OCI-M1 (cell line): ENCODE measurements around the gene CD52.

Experiments used
- DNase-seq: peaks from one replicate; lab custom pipeline; 2025; lab: John Stamatoyannopoulos, UW

CD52 gene

DNA sequence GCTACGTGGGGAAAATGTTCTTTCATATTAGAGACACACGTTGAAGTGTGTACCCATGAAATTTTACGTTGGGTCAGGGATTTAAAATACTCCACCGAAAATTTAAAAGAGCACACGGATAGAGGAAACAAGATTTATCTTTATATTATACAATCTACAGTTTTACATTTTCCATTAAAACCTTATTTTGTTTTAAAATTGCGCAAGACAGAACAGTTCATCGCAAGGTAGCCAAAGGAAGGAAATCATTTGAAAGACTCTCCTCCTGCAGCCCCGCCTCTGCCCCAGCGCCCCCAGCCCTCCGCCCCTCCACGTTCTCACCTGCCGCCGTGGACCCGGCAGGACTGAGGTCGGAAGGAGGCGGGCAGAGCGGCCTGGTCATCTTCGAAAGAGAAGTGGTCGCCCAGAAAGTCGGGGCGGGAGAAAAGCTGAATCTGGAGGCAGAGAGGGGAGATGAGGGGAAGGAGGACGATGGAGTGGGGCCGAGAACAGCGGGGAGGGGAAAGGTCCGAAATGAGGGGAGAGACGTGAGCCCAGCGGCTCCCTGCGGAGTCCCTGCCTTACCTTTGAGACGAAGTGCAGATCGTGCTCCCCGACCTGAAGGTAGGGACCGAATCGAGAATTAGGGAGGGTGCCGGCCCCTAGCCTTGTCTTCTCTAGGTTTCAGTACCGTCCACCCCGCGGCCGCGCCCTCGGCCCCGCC, 18.2 kb downstream of the CD52 start:
- no peak for DNase-seq

DNA sequence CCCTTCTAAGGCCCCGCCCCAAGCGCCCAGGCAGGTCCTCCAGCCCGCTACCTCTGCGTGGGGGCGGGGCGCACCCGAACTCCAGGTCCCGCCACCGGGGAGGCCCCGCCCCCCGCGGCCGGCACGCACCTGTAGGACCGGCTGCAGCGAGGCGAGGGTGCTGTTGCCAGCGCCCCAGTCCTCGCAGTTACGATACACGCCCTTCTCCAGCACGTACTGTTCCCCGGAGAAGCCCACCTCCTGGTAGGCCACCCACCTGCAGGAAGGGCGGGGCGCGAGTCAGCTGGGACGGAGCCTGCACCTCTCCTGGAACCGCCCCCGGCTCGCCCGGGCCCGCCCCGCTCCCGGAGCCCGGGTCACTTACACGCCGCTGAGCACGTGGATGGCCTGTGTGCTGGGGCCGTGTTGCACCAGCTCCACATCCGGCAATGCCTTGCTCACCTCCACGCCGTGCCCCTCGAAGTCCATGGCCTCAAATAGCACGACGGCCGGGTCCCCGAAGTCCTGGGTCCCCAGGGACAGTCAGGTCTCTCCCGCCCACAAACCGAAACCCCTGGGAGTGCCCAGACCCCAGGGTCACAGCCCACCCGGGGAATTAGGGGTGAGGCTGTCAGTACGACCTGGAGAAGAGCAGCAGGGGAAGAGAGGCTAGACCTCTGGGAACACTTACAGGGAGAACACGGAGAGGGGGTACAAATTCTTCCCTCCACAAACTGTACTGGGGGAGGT, 18.9 kb downstream of the CD52 start:
- peak; percentile 62 for DNase-seq

DNA sequence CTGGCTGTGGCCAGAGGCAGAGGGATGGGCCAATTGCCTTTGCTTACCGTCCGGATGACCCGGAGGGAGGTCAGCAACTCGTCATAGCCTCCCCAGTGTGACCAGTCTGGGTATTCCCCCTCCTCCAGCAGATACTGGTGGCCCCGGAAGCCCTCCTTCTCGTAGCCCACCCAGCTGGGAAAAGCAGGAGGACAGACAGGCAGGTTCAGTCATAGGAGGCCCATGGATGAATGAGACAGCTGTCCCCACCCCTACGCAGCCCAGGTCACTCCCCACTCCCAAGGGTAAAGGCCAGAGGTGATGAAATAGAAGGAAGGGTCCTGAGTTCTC, 19.4 kb downstream of the CD52 start:
- DNase-seq, result no peak

DNA sequence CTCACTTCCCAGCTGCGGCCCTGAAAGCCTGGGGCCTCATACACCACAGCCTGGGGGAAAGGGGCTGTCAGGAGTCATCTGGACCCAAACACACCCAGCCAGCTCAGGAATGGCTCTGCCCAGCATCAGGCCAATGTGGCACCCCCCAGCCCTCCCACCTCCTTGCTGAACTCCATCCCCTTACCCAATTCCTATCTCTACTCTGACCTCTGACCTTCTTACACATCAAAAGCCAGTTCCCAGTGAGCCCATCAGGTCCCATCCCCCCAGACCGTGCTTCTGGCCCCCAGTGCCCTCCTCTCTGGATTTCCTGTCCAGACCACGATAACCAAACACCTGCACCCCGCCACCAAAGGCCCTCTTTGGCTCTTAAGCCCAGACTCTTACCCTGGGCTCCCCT, 19.9 kb downstream of the CD52 start:
- DNase-seq, result no peak

DNA sequence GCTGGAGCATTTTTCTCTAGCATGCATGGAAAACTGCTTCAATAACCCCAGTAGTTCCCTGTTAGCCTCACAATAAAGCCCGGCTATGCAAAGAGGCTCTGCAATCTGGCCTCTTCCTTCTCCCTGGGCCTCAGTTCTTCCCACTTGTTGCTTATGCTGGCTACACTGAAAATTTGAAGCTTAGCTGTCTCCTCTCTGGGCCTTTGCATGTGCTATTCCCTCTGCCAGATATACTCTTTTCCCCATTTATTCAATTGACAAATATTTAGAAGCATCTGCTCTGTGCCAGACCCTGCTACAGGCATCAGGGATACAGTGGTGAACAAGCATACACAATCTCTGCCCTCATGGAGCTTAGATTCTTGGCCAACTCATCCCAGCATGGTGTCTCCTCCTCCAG, 20.9 kb downstream of the CD52 start:
- no peak for DNase-seq

DNA sequence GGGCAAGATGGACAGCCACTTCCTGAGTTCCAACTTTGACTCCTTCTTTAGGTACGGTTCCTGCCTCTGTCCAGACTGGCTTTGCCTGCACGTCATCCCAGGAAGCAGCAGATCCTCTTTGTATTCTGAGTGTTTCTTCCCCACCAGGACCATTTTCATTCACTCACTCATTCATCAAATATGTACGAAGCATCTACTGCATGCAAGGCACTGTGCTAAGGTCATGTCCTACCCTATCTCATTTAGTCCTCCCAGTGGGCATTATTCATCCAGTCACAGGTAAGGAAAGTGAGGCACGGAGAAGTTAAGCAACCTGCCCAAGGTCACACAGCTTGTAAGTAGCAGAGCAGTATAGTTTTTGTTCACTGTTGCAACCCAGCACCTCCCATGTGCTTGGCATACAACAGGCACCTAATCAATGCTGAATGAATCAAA, 22.3 kb downstream of the CD52 start:
- no peak for DNase-seq

DNA sequence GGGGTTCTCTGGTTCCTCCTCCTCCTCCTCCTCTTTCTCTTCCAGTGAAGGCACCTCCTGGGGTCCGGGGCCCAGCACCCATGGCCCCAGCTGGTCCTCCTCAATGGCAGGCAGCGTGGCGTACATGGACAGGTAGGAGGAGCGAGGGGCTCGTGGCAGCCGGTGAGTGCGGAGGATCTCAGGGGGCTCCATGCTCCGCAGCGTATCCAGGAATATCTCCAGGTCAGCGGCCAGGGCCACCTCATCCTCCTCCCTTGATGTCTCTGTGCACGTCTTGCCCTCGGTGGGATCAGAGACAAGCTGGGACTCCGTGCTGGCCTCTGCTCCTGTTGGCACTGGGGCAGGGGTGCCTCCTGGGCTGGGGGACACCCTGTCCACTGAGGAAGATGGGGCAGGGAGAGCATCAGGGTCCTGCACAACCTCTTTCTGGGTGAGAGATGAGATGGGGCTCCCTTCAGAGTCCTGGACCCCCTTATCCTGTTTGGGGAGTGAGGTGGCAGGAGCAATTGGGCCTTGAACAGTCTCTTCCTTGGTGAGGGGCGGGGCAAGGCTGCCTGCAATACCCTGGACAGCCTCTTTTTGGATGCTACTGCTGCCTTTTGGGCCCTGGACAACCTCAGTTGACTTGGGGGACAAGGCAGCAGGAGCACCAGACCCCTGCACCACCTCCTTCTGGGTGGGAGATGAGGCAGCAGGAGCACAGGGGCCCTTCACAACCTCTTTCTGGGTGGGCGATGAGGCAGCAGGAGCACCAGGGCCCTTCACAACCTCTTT, 26.6 kb downstream of the CD52 start:
- DNase-seq, result no peak

DNA sequence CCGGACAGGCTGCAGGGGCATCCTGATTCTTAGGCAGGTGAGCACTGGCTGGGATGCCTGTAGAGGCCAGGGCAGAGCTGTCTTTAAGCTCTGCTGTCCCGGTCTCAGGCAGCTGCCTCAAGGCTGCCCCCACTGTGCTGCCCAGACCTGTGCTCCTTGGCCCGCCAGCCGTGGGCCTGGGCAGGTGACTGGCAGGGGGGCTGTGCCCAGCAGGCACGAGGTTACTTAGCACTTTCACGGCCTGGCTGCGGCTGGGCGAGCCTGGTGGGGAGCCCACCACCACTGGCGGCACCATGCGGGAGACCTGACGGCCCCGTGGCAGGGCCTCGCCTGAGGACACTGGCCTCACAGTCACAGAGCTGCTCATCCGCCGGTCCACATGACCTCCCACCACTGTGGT, 28.0 kb downstream of the CD52 start:
- DNase-seq, result no peak

DNA sequence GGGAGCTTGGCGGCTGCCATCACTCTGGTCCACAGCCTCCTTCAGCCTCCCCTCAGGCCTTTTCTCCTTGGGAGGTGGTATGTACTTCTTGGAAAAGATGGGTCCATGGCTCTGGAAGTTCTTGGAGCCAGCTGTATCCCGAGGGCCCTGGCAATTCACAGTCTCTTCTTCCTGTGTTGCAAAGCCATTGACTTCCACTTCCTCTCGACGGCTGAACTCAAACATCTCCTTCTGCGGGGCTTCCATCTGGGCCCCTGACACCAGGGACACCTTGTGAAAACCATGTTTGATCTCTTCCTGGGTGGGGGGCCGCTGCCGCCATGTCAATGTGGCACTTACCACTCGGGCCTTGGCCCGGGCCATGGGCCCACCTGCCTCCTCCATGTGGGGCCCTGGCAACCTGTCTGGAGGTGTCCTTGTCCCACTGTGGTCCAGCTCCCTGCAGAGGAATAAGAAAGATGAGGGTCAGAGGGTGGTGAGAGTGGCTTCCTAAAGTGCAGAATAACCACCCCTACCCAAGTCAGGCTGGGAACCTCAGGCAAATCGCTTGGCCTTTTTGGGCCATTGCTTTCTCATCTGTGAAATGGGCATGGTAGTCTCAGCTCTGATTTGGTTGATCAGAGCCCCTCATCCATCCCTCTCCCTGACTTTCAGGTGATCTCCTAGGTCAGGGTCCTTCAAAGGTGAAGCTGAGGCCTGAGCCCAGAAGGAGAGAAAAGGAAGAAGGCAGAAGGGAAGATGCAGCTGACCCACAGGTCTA, 28.7 kb downstream of the CD52 start:
- DNase-seq, result no peak

DNA sequence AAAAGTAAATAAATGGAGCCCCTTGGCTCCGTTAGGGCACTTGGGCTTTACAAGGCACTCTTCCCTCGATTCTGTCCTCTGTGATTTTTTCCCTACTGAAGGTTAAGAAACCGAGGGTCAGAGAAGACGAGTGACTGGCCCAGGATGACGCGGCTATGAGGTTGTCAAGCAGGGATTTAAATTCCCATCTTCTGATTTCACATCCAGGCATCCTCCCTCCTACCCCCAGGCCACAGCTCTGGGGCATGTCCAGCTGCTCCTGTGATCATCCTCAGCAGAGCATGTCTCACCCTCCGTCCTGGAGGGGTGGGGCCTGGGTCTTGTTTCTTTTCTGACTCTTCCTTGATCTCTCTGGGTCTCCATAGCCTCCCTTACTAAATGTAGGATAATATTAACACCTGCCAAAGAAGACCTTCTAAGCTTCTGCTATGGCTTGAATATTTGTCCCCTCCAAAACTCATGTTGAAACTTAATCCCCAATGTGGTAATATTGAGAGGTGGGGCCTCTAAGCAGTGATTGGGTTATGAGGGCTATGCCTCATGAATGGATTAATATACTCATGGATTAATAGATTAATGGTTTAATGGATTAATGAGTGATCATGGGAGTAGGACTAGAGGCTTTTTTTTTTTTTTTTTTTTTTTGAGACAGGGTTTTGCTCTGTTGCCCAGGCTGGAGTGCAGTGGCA, 31.6 kb downstream of the CD52 start:
- DNase-seq, result no peak

DNA sequence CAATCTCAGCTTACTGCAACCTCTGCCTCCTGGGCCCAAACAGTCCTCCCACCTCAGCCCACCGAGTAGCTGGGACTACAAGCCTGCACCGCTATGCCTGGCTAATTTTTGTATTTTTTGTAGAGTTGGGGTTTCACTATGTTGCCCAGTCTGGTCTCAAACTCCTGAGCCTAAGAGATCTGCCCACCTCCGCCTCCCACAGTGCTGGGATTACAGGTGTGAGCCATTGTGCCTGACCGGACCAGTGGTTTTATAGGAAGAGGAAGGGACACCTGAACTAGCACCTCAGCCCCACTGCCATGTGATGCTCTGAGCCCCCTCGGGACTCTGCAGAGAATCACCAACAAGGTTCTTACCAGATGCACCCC, 32.1 kb downstream of the CD52 start:
- no peak for DNase-seq

DNA sequence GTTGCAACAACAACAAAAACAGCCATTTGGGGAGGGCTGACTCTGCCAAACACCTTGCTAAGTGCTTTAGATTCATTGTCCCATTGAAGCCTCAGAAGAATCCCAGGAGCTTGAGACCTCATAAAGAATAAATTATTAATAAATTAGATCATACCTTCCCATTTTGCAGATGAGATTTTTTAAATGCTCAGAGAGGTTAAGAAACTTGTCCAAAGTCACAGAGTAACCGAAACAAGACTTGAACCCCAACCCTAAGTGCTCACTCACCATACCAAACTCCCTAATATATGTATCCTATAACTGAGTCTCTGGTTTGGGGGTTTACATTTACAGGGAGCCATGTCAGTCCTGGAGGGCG, 32.6 kb downstream of the CD52 start:
- DNase-seq, result no peak

DNA sequence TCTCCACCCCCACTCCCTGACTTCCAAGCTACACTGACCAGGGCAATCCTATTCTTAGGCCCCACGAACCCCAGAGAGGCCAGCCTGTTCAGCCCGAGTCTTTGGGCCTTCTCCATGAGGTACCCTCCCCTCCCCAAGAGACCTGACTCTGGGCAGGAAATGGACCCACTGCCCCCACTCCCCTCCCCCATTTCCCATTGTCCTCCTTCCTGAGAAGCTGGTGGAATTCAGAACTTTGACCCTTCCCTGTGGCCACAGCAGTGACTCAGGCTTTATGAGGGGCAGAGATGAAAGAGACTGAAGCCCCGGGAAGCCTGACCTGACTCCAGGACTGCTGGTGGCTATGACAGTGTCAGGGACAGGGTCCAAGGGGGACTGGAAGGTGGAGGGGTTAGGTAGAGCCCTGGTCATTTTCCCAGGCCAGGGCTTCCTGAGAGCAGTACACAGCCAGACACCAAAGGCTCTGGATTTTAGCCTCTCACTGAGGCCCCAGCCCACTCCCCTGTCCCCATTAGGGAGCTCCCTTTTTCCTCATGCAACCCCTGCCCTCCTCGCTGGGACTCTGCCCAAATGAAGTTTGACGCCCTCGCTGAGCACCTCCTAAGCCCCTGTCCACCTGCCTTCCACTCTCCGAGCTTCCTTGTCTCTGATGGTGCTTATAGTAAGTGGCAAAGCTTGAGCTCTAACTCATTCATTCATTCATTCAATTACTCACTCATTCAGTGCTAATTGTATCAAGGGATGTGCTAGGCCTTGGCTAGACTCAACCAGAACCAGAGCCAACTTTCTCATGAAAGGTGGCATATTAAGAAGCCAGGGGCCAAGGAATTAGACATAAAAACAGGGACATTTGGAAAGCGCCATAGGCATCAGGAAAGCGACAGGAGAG, 33.2 kb downstream of the CD52 start:
- no peak for DNase-seq

DNA sequence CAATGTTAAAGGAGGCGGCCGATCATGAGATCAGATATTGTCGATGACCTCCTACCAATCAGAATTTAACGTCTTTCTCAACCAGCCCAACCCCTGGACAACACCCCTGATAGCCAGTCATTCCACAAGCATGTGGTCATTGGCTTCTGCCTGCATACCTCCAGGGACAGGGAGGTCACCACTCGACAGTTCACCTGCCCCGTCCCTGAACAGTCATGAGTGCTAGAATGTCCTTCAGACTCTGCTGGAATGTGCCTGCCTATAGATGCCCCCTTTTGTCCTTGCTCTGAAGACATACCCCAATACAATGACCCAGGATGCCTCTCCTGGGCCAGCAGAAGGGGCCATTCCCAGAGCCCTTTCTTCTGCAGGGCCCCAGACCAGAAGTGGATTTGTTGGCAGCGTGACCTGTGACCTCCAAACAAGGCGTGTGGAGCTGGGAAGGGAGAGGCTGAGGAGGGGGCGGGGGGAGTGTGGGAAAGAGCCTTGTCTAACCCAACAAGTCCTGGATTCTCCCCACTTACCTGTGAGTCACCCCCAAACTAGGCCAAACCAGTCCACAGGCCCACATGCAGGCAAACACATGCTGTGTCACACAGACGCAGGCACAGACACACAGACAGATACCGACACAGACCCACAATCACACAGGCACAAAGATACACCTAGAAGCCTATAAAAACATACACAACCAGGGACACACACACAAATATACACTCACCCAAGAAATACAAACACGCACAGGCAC, 34.0 kb downstream of the CD52 start:
- no peak for DNase-seq

DNA sequence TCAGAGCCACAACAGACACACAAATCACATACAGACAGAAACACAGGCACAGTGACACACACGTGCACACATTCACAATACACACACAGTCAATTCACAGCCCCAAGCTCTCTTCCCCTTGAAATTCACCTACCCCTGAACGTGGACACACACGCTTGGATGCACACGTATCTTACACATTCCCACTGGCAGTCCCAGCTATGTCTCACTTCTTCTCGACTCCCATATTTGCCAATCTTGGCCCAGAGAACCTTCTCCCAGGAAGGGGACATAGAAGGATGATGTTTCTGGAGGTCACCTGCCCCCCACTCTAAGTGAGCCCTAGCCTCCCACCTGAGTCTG, 34.6 kb downstream of the CD52 start:
- no peak for DNase-seq

DNA sequence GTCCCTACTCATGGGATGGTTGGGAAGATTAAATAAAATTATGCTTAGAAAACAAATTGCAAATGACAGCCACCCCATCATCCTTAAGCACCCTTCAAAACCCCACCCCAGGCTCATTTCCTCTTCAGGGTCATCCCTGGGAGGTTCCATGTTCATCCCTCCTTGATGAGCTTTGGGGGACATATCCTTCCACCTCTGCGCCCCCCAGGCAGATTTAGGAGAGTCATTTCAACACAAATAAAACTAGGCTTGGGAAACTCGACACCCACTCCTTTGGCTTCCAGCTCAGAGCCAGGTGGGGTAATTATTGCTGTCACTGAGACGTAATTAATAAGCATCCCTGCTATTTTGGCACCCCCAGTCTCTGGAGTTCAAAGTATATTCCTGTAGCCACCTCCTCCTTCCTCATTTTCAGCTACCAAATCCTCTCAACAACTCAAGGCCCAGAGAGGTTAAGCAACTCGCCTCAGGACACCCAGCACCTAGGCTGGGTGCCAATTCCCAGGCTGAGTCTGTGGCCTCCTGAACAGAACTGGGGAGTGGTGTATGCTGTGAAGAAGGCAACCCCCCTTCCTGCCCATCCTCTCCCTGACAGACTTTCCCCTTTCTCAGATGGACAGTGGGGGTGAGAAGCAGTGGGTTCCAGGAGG, 35.6 kb downstream of the CD52 start:
- no peak for DNase-seq

DNA sequence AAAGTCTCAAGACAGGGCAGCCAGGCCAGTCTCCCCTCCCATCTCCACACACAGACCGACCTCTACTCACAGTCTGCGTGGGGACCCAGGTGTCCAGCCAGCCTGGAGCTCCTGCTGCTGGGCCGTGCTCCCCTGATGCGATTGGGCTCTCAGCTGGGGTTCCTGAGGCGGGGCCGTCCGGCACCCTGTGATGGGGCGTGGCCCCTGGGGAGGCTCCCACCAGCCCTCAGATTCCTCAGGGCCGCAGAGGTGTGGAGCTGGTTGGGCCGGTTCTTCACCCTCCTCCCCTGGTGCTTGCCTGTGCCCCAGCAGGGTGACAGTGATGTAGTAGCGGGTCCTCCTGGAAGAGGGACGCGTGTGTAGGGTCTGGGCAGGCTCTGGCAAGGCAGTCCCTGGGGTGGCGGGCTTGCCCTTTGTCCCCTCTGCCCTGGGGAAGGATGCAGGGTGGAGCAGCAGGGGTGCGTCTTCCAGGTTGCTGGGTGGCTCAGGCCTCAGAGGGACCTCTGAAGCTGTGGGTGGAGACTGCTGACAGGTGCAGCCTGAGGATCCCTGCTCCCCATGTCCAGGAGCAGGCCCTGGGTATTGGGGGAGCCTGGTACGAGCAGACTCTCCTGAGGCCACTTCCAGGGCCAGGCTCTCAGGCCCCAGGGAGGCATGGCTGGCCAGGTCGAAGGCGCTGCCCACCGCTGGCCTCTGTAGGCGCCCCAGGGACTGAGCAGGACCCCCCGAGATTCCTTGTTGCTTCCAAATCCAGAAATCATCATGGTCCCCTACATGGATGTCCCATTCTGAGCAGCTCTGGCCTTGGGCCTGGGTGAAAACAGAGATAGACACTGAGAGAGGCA, 36.4 kb downstream of the CD52 start, which contains the start of gene CRYBG2:
TSS of gene CRYBG2 (minus strand) at position 155 of the 845 bp plus-strand sequence. CDS start 7,473 bp downstream, outside the sequence.
- no peak for DNase-seq

DNA sequence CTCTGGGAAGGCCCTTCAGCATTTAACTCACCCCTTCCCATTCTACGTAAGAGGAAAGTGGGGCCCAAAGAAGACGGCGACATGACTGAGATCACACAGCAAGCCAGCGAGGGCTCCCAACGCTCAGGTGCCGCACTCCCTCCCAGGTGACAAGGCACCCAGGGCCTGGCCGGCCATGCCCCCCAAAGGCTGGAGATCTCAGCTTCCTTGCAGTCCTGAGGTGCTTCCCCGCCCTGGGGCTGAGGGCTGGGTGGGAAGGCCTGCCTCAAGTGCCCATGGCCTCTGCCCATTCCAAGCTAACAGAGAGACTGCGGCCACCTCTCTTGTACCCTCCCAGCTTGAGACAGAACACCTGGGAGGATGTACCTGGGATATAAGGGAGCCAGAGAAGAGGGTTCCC, 37.2 kb downstream of the CD52 start:
- DNase-seq, result no peak

DNA sequence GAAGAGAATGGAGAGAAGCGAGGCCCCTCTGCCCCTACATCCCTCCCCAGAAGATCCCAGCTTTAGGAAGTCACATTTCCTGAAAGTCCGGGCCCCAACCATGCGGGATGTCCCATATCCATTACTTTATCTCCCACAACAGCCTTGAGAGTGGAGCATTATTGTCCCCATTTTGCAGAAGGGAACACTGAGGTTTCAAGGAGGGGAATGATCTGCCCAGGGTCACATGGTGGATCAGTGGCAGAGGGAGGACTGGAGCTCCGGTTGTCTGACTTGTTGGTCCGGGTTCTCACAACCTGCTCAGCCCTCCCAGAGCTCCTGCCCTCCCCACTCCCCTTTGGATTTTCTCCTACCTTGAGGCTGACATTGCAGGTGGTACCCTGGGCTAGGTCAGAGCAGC, 38.3 kb downstream of the CD52 start:
- no peak for DNase-seq
